SK-N-SH (cell line): Measurements from ENCODE around the gene NTN5. TPM values are rescaled to one million over a fixed set of nuclear protein-coding genes. Genes with fewer than 3 reads are reported as not detected.

ENCODE experiments used
- CTCF ChIA-PET: fragments of 300-600, 350-600 bp; formaldehyde crosslinking; extraction: SDS; loops from one replicate; lab custom pipeline; 2021; lab: Yijun Ruan, JAX
- POLR2A ChIA-PET: fragments of 350-600 bp; sonication (Branson Sonifier 250); formaldehyde crosslinking; extraction: SDS; loops from one replicate; lab custom pipeline; 2020; ENCODE audit warnings: antibody characterized with exemption, inconsistent platforms; lab: Yijun Ruan, JAX
- DNase-seq: peaks from one replicate; pipeline ENCODE4 v3.0.0; 2012
- H2AFZ ChIP-seq: fragments of 200-600 bp; sonication (generic); 2 replicates; pipeline ENCODE4 v1.8.1; 2016; ENCODE audit warnings: antibody characterized with exemption, mild to moderate bottlenecking, low read depth
- H3F3A ChIP-seq: fragments of 200-600 bp; sonication (generic); replicated peaks from 2 replicates; pipeline ENCODE3; 2016; ENCODE audit warnings: antibody characterized with exemption, mild to moderate bottlenecking; ENCODE audit not compliant: insufficient read depth
- H3K27ac ChIP-seq, 2 experiments: fragments of 200-500 bp in 1 of 2; fragments of 200-600 bp in 1 of 2; sonication (Bioruptor generic) in 1 of 2; sonication (generic), shearing (Covaris generic) in 1 of 2; 2 replicates each; pipeline versions ENCODE4 v1.5.1 to v1.6.1; 2014 to 2016; ENCODE audit warnings: low read depth in 2 of 2, inconsistent platforms in 1 of 2, low read length in 1 of 2, mild to moderate bottlenecking in 1 of 2, mixed read lengths in 1 of 2
- H3K27me3 ChIP-seq: fragments of 200-600 bp; sonication (generic), shearing (Covaris generic); 2 replicates; pipeline ENCODE4 v1.6.1; 2016; ENCODE audit warnings: mixed run types; ENCODE audit not compliant: insufficient read depth
- H3K36me3 ChIP-seq, 2 experiments: fragments of 200-500 bp in 1 of 2; fragments of 200-600 bp in 1 of 2; sonication (Bioruptor generic) in 1 of 2; sonication (generic) in 1 of 2; replicated peaks in 1 of 2; 2 replicates each; pipeline versions ENCODE3 to v1.5.1; 2014 to 2016; ENCODE audit warnings: low read length in 1 of 2, mild to moderate bottlenecking in 1 of 2; ENCODE audit not compliant: insufficient read depth in 2 of 2, control insufficient read depth in 1 of 2
- H3K4me1 ChIP-seq, 2 experiments: fragments of 200-500 bp in 1 of 2; fragments of 200-600 bp in 1 of 2; sonication (Bioruptor generic) in 1 of 2; sonication (generic), shearing (Covaris generic) in 1 of 2; 2 replicates each; pipeline versions ENCODE4 v1.5.1 to v1.6.1; 2014 to 2016; ENCODE audit warnings: low read depth in 1 of 2, low read length in 1 of 2, mixed run types in 1 of 2; ENCODE audit not compliant: insufficient read depth in 2 of 2, control insufficient read depth in 1 of 2
- H3K4me2 ChIP-seq: fragments of 200-600 bp; sonication (generic), shearing (Covaris generic); 2 replicates; pipeline ENCODE4 v1.6.1; 2017; ENCODE audit warnings: mixed run types
- H3K4me3 ChIP-seq, 2 experiments: fragments of 200-500 bp in 1 of 2; fragments of 200-600 bp in 1 of 2; sonication (Bioruptor generic) in 1 of 2; sonication (generic), shearing (Covaris generic) in 1 of 2; 2 replicates each; pipeline versions ENCODE4 v1.5.1 to v1.8.1; 2014 to 2016; ENCODE audit warnings: low read depth in 2 of 2, inconsistent platforms in 1 of 2, low read length in 1 of 2, mild to moderate bottlenecking in 1 of 2, mixed read lengths in 1 of 2, moderate library complexity in 1 of 2
- H3K79me2 ChIP-seq: fragments of 200-600 bp; sonication (generic); 2 replicates; pipeline ENCODE4 v1.8.1; 2017; ENCODE audit warnings: mild to moderate bottlenecking; ENCODE audit not compliant: insufficient read depth
- H3K9ac ChIP-seq: fragments of 200-600 bp; sonication (generic); 2 replicates; pipeline ENCODE4 v1.6.1; 2017; ENCODE audit warnings: mixed run types
- H3K9me2 ChIP-seq: fragments of 200-600 bp; sonication (generic); 2 replicates; pipeline ENCODE4 v1.6.1; 2017; ENCODE audit warnings: mixed run types
- H3K9me3 ChIP-seq: fragments of 200-600 bp; sonication (generic); 2 replicates; pipeline ENCODE4 v1.6.1; 2017; ENCODE audit warnings: mixed run types, mild to moderate bottlenecking, moderate library complexity
- H4K20me1 ChIP-seq: fragments of 200-600 bp; sonication (generic); 2 replicates; pipeline ENCODE4 v1.6.1; 2017; ENCODE audit warnings: mild to moderate bottlenecking, mixed run types; ENCODE audit not compliant: insufficient read depth
- CTCF ChIP-seq: fragments of 200-600 bp; sonication (generic); IDR thresholded peaks from 2 replicates; pipeline ENCODE4 v1.6.1; 2017; ENCODE audit warnings: antibody characterized with exemption, mild to moderate bottlenecking, moderate library complexity
- EZH2phosphoT487 ChIP-seq: fragments of 200-600 bp; sonication (generic); IDR thresholded peaks from 2 replicates; pipeline ENCODE4 v1.6.1; 2017; ENCODE audit warnings: low read depth, mixed run types, mild to moderate bottlenecking, antibody characterized with exemption, moderate library complexity, borderline replicate concordance
- FOXJ3 ChIP-seq: sonication (generic); formaldehyde crosslinking; IDR thresholded peaks from 2 replicates; pipeline ENCODE4 v1.5.1; 2020; ENCODE audit warnings: mild to moderate bottlenecking, missing genetic modification reagents
- FOXM1 ChIP-seq: IDR thresholded peaks from 2 replicates; pipeline ENCODE4 v1.4.0; 2012; ENCODE audit warnings: low read depth, mild to moderate bottlenecking
- GABPA ChIP-seq: IDR thresholded peaks from 2 replicates; pipeline ENCODE4 v1.4.0; 2012; ENCODE audit warnings: low read depth, mild to moderate bottlenecking
- JUND ChIP-seq: IDR thresholded peaks from 2 replicates; pipeline ENCODE4 v1.4.0; 2012
- MAX ChIP-seq: IDR thresholded peaks from 2 replicates; pipeline ENCODE4 v1.4.0; 2012; ENCODE audit warnings: low read depth
- MEF2A ChIP-seq: IDR thresholded peaks from 2 replicates; pipeline ENCODE4 v1.4.0; 2012; ENCODE audit warnings: low read depth, borderline replicate concordance
- NFIC ChIP-seq: IDR thresholded peaks from 2 replicates; pipeline ENCODE4 v1.4.0; 2012; ENCODE audit warnings: borderline replicate concordance
- RFX5 ChIP-seq: IDR thresholded peaks from 2 replicates; pipeline ENCODE4 v1.6.1; 2012; ENCODE audit warnings: mild to moderate bottlenecking, improper control_type of control experiment, low read length
- SIN3A ChIP-seq: IDR thresholded peaks from 2 replicates; pipeline ENCODE4 v1.6.1; 2012; ENCODE audit warnings: low read depth, mild to moderate bottlenecking, low read length, moderate library complexity, borderline replicate concordance
- TAF1 ChIP-seq: IDR thresholded peaks from 2 replicates; pipeline ENCODE4 v1.6.1; 2012; ENCODE audit warnings: low read depth, mild to moderate bottlenecking, low read length, moderate library complexity, borderline replicate concordance
- WGBS: methylation state at CpG from one replicate; pipeline ENCODE4 v1.1.6; 2017; ENCODE audit warnings: low lambda C conversion rate; 5-methylcytosine and 5-hydroxymethylcytosine counted together
- polyA plus RNA-seq, 3 experiments: library from polyadenylated mRNA; depleted of rRNA; stranded (reverse); fragments of >200 nt; gene quantifications; 2 replicates each; pipeline ENCODE4 v1.2.3, GENCODE V29; 2012

NTN5 gene
- polyA plus RNA-seq, 1 of the 3 experiments (the other 2 are of a cell fraction): 0.74 TPM

GRCh38 chr19:48663667-48664066, 9.2 kb downstream of the NTN5 start:
- DNase-seq: no peak
- Histone ChIP-seq H3K79me2 (no peaks in the 10 kb centered on the region), H3K9me2 (no peaks in the 10 kb centered on the region), H3F3A (no peaks in the 10 kb centered on the region), H3K4me3 (no peak overlapping the region), H3K4me2 (no peak overlapping the region), H3K36me3 (no peaks in the 10 kb centered on the region), H3K4me1 (peaks cover 0 to 2% of the 10 kb centered on the region in 2 experiments; a peak in 1 of 4 replicates), H2AFZ (no peak overlapping the region), H3K9me3 (no peaks in the 10 kb centered on the region), H3K27ac (no peak overlapping the region), H3K27me3 (no peaks in the 10 kb centered on the region), H4K20me1 (no peaks in the 10 kb centered on the region), H3K9ac (no peak overlapping the region)
- CTCF ChIA-PET: interaction anchor here (0.6 to 1.1 kb wide), 2 partner anchors 11 to 13 kb away, joined by 3 read pairs; no protein-coding TSS in a partner anchor
- TF ChIP-seq SIN3A: no peak
- no peak for TF ChIP-seq CTCF
- no peak for TF ChIP-seq FOXJ3 (CRISPR knock-in tag)
- no peak for TF ChIP-seq TAF1
- no peak for TF ChIP-seq MEF2A
- TF ChIP-seq FOXM1: no peak
- TF ChIP-seq EZH2phosphoT487: no peak
- POLR2A ChIA-PET: no interaction called here
- 74% methylated on average over 4 of the region's 4 CpGs for WGBS

- Histone ChIP-seq H3K4me1 (peaks cover 0 to 2% of the 10 kb centered on the region in 2 experiments; a peak in 1 of 4 replicates), H4K20me1 (no peaks in the 10 kb centered on the region), H3K27ac (no peak overlapping the region), H3K36me3 (no peaks in the 10 kb centered on the region), H3K4me3 (no peak overlapping the region), H3K9me2 (no peaks in the 10 kb centered on the region), H3K9me3 (no peaks in the 10 kb centered on the region), H3K4me2 (no peak overlapping the region), H3K9ac (no peak overlapping the region), H2AFZ (no peak overlapping the region)
- POLR2A ChIA-PET: interaction anchor here (0.7 kb wide), 1 partner anchor 41 kb away, joined by 3 read pairs; no protein-coding TSS in a partner anchor
- no peak for DNase-seq
- TF ChIP-seq JUND: no peak
- no peak for TF ChIP-seq NFIC
- TF ChIP-seq MEF2A: no peak
- TF ChIP-seq MAX: no peak
- no peak for TF ChIP-seq GABPA
- TF ChIP-seq RFX5: no peak
- TF ChIP-seq, all 33 proteins: peak for 0
- WGBS: 96% methylated on average over 31 of the region's 50 CpGs
- Histone ChIP-seq H3K79me2 (no peaks in the 10 kb centered on the region), H3F3A (peaks cover 4% of the 10 kb centered on the region), H3K27me3 (no peaks in the 10 kb centered on the region)
- CTCF ChIA-PET: no interaction called here
Observed at GRCh38 chr19:48661711-48662090, 11.1 kb downstream of the NTN5 start.
